NB4 (cell line): ENCODE results near the gene BCAR3.

Experiments
- MYC ChIP-seq: IDR thresholded peaks from 2 replicates; pipeline ENCODE4 v1.6.1; 2011; ENCODE audit warnings: low read depth, low read length
- TF ChIP-seq, protein P1 (sequence below): IDR thresholded peaks from one replicate; pipeline ENCODE4 v1.5.1; 2012; ENCODE audit warnings: low read depth, low read length
- TF ChIP-seq, protein P2 (sequence below): IDR thresholded peaks from 2 replicates; pipeline ENCODE4 v1.6.1; 2011; ENCODE audit warnings: low read depth, low read length

DNA sequence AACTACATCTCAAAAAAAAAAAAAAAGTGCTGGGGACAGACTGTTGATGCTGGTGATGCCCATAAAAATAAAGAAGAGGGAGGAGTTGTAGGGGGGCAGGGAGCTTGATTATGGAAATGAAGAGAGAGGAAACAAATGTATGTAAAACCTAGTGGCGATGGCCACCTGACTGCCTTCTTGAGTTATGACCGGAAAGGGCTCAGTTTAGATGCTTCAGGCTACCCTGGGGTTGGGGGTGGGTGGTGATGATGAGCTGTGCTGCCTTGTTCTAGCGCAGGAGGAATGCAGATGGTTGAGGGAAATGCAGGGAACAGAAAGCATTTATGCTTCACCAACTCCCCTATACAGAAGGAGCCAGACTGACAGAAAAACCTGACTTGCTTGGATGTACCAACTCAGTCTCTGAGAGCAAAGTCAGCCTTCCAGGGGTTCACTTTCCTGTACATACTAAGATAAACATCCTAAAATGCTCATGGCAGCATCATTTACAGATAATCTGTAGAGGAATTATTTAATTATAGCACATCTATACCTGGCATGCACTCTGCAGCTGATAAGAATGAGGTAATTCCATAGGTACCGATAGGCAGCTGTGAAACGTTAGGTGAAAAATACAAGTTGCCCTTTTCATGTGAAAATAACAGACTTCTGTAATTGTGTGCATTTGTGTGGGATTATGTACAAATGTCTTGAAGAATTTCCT lies 8.0 kb upstream of the BCAR3 start:
- TF ChIP-seq, protein P1, sequence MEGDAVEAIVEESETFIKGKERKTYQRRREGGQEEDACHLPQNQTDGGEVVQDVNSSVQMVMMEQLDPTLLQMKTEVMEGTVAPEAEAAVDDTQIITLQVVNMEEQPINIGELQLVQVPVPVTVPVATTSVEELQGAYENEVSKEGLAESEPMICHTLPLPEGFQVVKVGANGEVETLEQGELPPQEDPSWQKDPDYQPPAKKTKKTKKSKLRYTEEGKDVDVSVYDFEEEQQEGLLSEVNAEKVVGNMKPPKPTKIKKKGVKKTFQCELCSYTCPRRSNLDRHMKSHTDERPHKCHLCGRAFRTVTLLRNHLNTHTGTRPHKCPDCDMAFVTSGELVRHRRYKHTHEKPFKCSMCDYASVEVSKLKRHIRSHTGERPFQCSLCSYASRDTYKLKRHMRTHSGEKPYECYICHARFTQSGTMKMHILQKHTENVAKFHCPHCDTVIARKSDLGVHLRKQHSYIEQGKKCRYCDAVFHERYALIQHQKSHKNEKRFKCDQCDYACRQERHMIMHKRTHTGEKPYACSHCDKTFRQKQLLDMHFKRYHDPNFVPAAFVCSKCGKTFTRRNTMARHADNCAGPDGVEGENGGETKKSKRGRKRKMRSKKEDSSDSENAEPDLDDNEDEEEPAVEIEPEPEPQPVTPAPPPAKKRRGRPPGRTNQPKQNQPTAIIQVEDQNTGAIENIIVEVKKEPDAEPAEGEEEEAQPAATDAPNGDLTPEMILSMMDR, result no peak
- TF ChIP-seq, protein P2, sequence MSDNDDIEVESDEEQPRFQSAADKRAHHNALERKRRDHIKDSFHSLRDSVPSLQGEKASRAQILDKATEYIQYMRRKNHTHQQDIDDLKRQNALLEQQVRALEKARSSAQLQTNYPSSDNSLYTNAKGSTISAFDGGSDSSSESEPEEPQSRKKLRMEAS, result no peak
- TF ChIP-seq MYC, result no peak
